AG04450 (cell line): ENCODE data around the gene KDM2B. TPM values are rescaled to one million over a fixed set of nuclear protein-coding genes. Genes with fewer than 3 reads are reported as not detected.

ENCODE experiments used
- CTCF ChIA-PET: fragments of 300-600, 350-600 bp; formaldehyde crosslinking; extraction: SDS; loops from one replicate; lab custom pipeline; 2022; ENCODE audit warnings: antibody characterized with exemption, inconsistent platforms; lab: Charles Lee
- POLR2A ChIA-PET: fragments of 350-600 bp; formaldehyde crosslinking; extraction: SDS; loops from one replicate; lab custom pipeline; 2021; ENCODE audit warnings: antibody characterized with exemption, inconsistent platforms; lab: Yijun Ruan, JAX
- DNase-seq: peaks from one replicate; pipeline ENCODE4 v3.0.0-alpha.2; 2011; ENCODE audit warnings: low read depth, low spot score
- H3K27ac ChIP-seq: one replicate; pipeline ENCODE4 v1.5.1; 2012; ENCODE audit warnings: low read depth, low read length, control low read depth
- H3K27me3 ChIP-seq: one replicate; pipeline ENCODE4 v1.6.0; 2012; ENCODE audit warnings: low read length; ENCODE audit not compliant: control insufficient read depth, insufficient read depth
- H3K4me3 ChIP-seq: 2 replicates; pipeline ENCODE4 v1.5.1; 2011; ENCODE audit warnings: mild to moderate bottlenecking, low read depth, low read length, control low read depth
- H3K9me3 ChIP-seq: 2 replicates; pipeline ENCODE4 v1.5.1; 2012; ENCODE audit warnings: low read length; ENCODE audit not compliant: control insufficient read depth, insufficient read depth
- CTCF ChIP-seq: IDR thresholded peaks from 2 replicates; pipeline ENCODE4 v1.5.1; 2011; ENCODE audit warnings: low read depth, low read length, control low read depth, inconsistent platforms
- polyA plus RNA-seq: library from polyadenylated mRNA; depleted of rRNA; stranded (reverse); fragments of >200 nt; gene quantifications from 2 replicates; pipeline ENCODE4 v1.2.3, GENCODE V29; 2011

KDM2B gene
- polyA plus RNA-seq, 1 experiment, result 12.9 TPM

GRCh38 chr12:121423682-121424623, 156.9 kb downstream of the KDM2B start:
- H3K27ac ChIP-seq, result no peak overlapping the region
- CTCF ChIA-PET, result interaction anchor here (0.6 to 4.9 kb wide), 4 partner anchors 18 to 89 kb away, joined by 3 to 20 read pairs (median 10); no protein-coding TSS in a partner anchor
- no peak for TF ChIP-seq CTCF
- no peaks in the 10 kb centered on the region for H3K9me3 ChIP-seq
- H3K4me3 ChIP-seq, result no peak overlapping the region
- POLR2A ChIA-PET, result interaction anchor here (1.0 kb wide), 1 partner anchor 24 kb away, joined by 5 read pairs; the partner anchor contains the start of gene RNF34
- DNase-seq, result no peak
- no peaks in the 10 kb centered on the region for H3K27me3 ChIP-seq

- DNase-seq, result no peak
- no peak for TF ChIP-seq CTCF
- Histone ChIP-seq H3K27me3 (no peaks in the 10 kb centered on the region), H3K4me3 (no peak overlapping the region), H3K9me3 (no peaks in the 10 kb centered on the region), H3K27ac (no peak overlapping the region)
- POLR2A ChIA-PET, result interaction anchor here (1.0 kb wide), 1 partner anchor 23 kb away, joined by 5 read pairs; the partner anchor contains the start of gene RNF34
- CTCF ChIA-PET, result interaction anchor here (4.9 kb wide), 1 partner anchor 19 kb away, joined by 20 read pairs; no protein-coding TSS in a partner anchor
These were observed 157.6 kb downstream of the KDM2B start for GRCh38 chr12:121423253-121423652.

- no peak overlapping the region for H3K27ac ChIP-seq
- no peaks in the 10 kb centered on the region for H3K27me3 ChIP-seq
- no peak for DNase-seq
- TF ChIP-seq CTCF, result no peak
- CTCF ChIA-PET, result interaction anchor here (2.1 kb wide), 1 partner anchor 23 kb away, joined by 8 read pairs; no protein-coding TSS in a partner anchor
- no peaks in the 10 kb centered on the region for H3K9me3 ChIP-seq
- no peak overlapping the region for H3K4me3 ChIP-seq
- POLR2A ChIA-PET, result interaction anchor here (0.6 kb wide), 1 partner anchor 162 kb away, joined by 7 read pairs; no protein-coding TSS in a partner anchor
These were observed 160.7 kb downstream of the KDM2B start for GRCh38 chr12:121420109-121420508.

GRCh38 chr12:121417847-121418246, 163.0 kb downstream of the KDM2B start:
- H3K4me3 ChIP-seq, result no peak overlapping the region
- POLR2A ChIA-PET, result no interaction called here
- H3K27me3 ChIP-seq, result no peaks in the 10 kb centered on the region
- no peak overlapping the region for H3K27ac ChIP-seq
- H3K9me3 ChIP-seq, result no peaks in the 10 kb centered on the region
- CTCF ChIA-PET, result interaction anchor here (0.6 to 0.7 kb wide), 2 partner anchors 10 to 24 kb away, joined by 3 to 5 read pairs; no protein-coding TSS in a partner anchor
- TF ChIP-seq CTCF, result no peak
- no peak for DNase-seq
